Measurements from ENCODE around the gene DLG5. TPM values are rescaled to one million over a fixed set of nuclear protein-coding genes. Genes with fewer than 3 reads are reported as not detected.

DLG5 gene
- total RNA-seq, 4 donors from 2014 or later = 117 to 196 (median 147) TPM

DNA sequence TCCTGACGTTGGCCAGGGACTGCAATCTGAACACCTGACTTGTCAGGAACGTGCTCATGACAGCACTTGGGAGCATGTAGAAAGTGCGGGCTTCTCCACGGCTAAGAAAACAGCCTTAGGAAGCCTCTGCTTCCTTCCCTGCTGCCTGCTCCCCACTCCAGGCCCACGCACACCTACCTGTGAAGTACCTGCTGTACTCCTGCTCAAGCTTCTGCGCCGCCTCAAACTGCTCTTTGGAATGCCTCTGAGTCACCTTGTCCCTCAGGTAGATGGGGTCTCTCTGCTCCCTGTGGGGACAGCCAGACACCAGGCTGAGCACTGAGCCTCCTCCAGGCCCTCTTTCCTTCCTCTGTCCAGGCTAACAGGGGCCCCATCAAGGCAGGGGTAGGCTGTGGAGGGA lies 132.7 kb downstream of the DLG5 start:
- Histone ChIP-seq H3K27ac (no peak overlapping the region), H3K4me3 (no peak overlapping the region), H3K36me3 (peaks cover 96% of the 10 kb centered on the region), H3K9me3 (no peaks in the 10 kb centered on the region), H3K4me1 (no peaks in the 10 kb centered on the region), H3K27me3 (no peaks in the 10 kb centered on the region)
- no peak for TF ChIP-seq POLR2A (IDR thresholded peaks at IDR 0.05)
- TF ChIP-seq, protein P1, sequence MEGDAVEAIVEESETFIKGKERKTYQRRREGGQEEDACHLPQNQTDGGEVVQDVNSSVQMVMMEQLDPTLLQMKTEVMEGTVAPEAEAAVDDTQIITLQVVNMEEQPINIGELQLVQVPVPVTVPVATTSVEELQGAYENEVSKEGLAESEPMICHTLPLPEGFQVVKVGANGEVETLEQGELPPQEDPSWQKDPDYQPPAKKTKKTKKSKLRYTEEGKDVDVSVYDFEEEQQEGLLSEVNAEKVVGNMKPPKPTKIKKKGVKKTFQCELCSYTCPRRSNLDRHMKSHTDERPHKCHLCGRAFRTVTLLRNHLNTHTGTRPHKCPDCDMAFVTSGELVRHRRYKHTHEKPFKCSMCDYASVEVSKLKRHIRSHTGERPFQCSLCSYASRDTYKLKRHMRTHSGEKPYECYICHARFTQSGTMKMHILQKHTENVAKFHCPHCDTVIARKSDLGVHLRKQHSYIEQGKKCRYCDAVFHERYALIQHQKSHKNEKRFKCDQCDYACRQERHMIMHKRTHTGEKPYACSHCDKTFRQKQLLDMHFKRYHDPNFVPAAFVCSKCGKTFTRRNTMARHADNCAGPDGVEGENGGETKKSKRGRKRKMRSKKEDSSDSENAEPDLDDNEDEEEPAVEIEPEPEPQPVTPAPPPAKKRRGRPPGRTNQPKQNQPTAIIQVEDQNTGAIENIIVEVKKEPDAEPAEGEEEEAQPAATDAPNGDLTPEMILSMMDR (IDR thresholded peaks at IDR 0.05) = no peak
- no peak for TF ChIP-seq EP300 (IDR thresholded peaks at IDR 0.05)
- no peak for TF ChIP-seq POLR2AphosphoS5 (IDR thresholded peaks at IDR 0.05)
- DNase-seq (ENCODE audit: low spot score in 2 of 2) = no peak
- 88% methylated on average over 7 of the region's 7 CpGs for WGBS

DNA sequence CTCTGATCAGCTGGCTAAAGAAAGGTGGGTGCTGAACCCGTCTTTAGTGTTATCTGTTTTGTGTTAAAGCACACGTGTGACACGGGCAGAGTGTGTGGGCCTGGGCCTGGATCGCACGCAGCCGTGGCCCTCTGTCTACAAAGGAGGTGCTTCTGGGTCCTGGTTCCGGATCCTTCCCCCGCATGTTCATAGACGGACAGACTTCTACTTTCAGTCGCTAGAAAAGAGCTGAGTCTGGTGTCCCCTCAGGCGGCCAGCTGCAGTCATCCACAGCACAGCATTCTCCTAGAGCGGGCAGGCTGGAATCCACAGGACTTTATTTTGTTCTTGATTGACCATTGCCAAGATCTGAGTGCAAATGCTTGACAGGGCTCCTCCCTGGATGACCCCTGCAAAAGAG lies 134.4 kb downstream of the DLG5 start:
- 88% methylated on average over 12 of the region's 12 CpGs for WGBS
- H3K4me1 ChIP-seq = no peaks in the 10 kb centered on the region
- TF ChIP-seq EP300 (IDR thresholded peaks at IDR 0.05) (no peak), POLR2AphosphoS5 (IDR thresholded peaks at IDR 0.05) (no peak)
- DNase-seq (ENCODE audit: low spot score in 2 of 2) = no peak
- peaks cover 96% of the 10 kb centered on the region for H3K36me3 ChIP-seq
- no peaks in the 10 kb centered on the region for H3K9me3 ChIP-seq
- no peaks in the 10 kb centered on the region for H3K27me3 ChIP-seq
- no peak overlapping the region for H3K27ac ChIP-seq
- H3K4me3 ChIP-seq = no peak overlapping the region

DNA sequence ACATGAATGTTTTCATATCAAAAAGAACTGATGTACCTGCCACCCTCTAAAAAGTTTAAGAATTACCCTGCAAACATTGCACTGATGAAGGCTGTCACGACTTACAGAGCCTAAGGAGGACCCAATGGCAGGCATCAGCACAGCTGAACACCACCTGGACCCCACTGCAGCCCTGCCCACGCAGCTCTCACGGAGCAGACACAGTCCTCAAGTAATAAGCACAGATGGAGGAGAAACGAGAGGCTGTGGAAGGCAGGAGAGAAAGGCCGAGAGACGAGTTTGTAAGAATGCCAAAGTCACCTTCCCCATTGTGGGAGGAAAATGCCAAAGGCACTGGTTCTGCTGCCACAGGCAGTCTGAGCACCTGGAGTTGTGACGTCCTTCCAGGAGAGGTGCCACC lies 135.0 kb downstream of the DLG5 start:
- Histone ChIP-seq H3K9me3 (no peaks in the 10 kb centered on the region), H3K4me1 (no peaks in the 10 kb centered on the region), H3K36me3 (peaks cover 90% of the 10 kb centered on the region), H3K4me3 (no peak overlapping the region), H3K27ac (no peak overlapping the region), H3K27me3 (no peaks in the 10 kb centered on the region)
- 67% methylated on average over 7 of the region's 7 CpGs for WGBS
- TF ChIP-seq EP300 (IDR thresholded peaks at IDR 0.05) (no peak), POLR2A (IDR thresholded peaks at IDR 0.05) (no peak), POLR2AphosphoS5 (IDR thresholded peaks at IDR 0.05) (no peak)
- TF ChIP-seq, protein P1 (IDR thresholded peaks at IDR 0.05) = no peak
- no peak for DNase-seq (ENCODE audit: low spot score in 2 of 2)

DNA sequence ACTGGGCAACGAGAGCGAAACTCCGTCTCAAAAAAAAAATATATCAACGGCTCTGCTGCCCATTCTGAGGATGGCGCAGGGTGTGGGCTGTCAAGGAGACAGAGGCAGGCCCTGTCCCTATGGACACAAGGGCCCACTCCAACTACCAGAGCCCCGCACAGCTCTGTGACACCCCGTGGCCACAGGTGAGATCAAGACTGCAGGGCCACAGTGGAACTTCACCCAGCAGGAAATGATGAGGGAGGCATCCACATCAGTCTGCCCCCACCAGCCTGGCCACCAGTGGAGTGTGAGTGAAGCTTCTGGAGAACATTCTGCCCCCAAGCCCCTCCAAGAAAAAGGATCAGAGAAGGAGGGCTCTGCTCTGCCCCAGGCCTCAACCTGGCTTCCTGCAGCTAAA lies 136.7 kb downstream of the DLG5 start:
- TF ChIP-seq POLR2AphosphoS5 (IDR thresholded peaks at IDR 0.05) (no peak), POLR2A (IDR thresholded peaks at IDR 0.05) (no peak), EP300 (IDR thresholded peaks at IDR 0.05) (no peak)
- TF ChIP-seq, protein P1 (IDR thresholded peaks at IDR 0.05) = no peak
- WGBS = 98% methylated on average over 7 of the region's 7 CpGs
- Histone ChIP-seq H3K27me3 (no peaks in the 10 kb centered on the region), H3K4me3 (no peak overlapping the region), H3K9me3 (no peaks in the 10 kb centered on the region), H3K27ac (no peak overlapping the region), H3K36me3 (peaks cover 83% of the 10 kb centered on the region), H3K4me1 (no peaks in the 10 kb centered on the region)
- no peak for DNase-seq (ENCODE audit: low spot score in 2 of 2)

DNA sequence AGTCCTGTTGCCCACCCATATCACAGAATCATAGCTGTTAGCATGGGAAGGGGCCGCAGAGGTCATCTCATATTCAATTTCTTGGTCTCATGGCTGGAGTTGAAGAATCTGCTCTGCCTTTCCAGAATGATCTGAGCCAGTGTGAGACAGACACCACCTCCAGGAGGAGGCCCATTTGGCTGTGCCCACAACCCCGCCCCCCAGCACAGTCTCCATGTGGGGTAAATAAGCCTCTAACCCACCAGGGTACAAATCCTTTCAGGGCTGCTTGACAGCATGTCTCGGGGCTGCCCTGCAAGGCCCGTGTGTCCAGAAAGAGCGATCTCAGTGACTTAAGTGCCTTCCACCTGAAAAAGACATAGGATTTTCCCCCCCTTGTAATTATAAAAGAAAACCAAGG lies 137.5 kb downstream of the DLG5 start:
- no peak overlapping the region for H3K27ac ChIP-seq
- no peak for DNase-seq (ENCODE audit: low spot score in 2 of 2)
- H3K27me3 ChIP-seq = no peaks in the 10 kb centered on the region
- H3K4me3 ChIP-seq = no peak overlapping the region
- no peaks in the 10 kb centered on the region for H3K9me3 ChIP-seq
- TF ChIP-seq EP300 (IDR thresholded peaks at IDR 0.05) = no peak
- TF ChIP-seq, protein P1 (IDR thresholded peaks at IDR 0.05) = no peak
- TF ChIP-seq POLR2A (IDR thresholded peaks at IDR 0.05) = no peak
- TF ChIP-seq POLR2AphosphoS5 (IDR thresholded peaks at IDR 0.05) = no peak
- WGBS = 95% methylated on average over 4 of the region's 5 CpGs
- no peaks in the 10 kb centered on the region for H3K4me1 ChIP-seq
- peaks cover 79% of the 10 kb centered on the region for H3K36me3 ChIP-seq

DNA sequence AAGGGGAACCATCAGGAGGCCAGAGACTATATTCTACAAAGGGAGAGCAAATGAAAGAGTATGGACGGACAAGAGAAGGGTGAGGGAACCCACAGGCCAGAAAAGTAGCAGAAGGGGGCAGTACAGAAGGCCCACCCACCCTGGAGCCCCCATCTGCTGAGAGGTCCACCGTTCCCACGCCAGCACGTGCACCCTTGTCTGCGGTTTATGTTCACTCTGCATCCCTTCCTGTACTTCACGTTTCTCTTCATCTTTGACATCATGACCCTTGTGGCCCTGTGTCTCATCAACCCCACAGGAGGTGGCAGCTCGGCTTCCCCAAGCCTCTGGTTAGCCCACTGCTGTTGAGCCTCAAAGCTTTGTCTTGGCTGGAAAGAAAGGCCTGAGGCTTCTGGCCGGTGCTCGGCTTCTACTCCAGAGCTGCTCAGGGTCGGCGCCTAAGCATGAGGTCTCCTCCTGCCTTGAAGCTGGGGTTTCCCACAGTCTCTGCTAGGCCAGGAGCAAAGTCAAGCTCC lies 138.0 kb downstream of the DLG5 start:
- no peak overlapping the region for H3K27ac ChIP-seq
- peaks cover 74% of the 10 kb centered on the region for H3K36me3 ChIP-seq
- 96% methylated on average over 7 of the region's 11 CpGs for WGBS
- H3K27me3 ChIP-seq = no peaks in the 10 kb centered on the region
- TF ChIP-seq POLR2A (IDR thresholded peaks at IDR 0.05) = no peak
- TF ChIP-seq EP300 (IDR thresholded peaks at IDR 0.05) = no peak
- TF ChIP-seq, protein P1 (IDR thresholded peaks at IDR 0.05) = no peak
- TF ChIP-seq POLR2AphosphoS5 (IDR thresholded peaks at IDR 0.05) = no peak
- H3K9me3 ChIP-seq = no peaks in the 10 kb centered on the region
- H3K4me3 ChIP-seq = no peak overlapping the region
- DNase-seq (ENCODE audit: low spot score in 2 of 2) = no peak
- no peaks in the 10 kb centered on the region for H3K4me1 ChIP-seq

Data from suprapubic skin (tissue), 4 donors.